Gastrocnemius medialis (tissue), 4 donors: ENCODE measurements around the gene ADCY9.

Experiments used
- CTCF ChIP-seq, 5 experiments: fragments of 450-650 bp in 3 of 5; fragments of 200-600 bp in 2 of 5; sonication (generic) in 2 of 5; IDR thresholded peaks in 4 of 5; conservative IDR thresholded peaks in 1 of 5; 1 replicate in 4 of 5; 2 replicates in 1 of 5; pipeline ENCODE4 v1.5.1; 2016 to 2019; ENCODE audit warnings: antibody characterized with exemption in 5 of 5, mild to moderate bottlenecking in 3 of 5, moderate library complexity in 3 of 5
- POLR2A ChIP-seq, 2 donors: fragments of 450-650 bp; IDR thresholded peaks; one replicate each; pipeline ENCODE4 v1.6.1; 2017; ENCODE audit warnings: antibody characterized with exemption in 2 of 2, mild to moderate bottlenecking in 2 of 2, moderate library complexity in 2 of 2

DNA sequence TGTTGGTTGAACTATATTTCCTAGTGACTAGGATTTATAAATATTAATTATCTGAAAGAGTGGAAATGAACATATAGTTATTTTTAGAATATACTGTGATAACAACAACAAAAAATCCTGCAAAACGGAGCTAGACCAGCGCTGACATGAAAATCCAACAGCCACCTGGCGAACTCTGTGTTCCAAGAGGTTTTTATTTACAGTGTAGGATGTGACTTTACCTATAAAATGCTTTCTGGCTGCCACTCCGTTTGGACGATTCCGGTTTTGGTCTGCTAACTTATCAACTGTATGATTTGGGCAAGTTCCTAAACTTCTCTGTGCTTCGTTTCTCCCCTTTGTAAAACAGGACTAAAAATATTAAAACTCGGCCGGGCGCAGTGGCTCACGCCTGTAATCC, 73.7 kb downstream of the ADCY9 start:
- TF ChIP-seq CTCF (IDR thresholded peaks at IDR 0.05 in 4 of 5, conservative IDR thresholded peaks at IDR 0.05 in 1 of 5) (no peak), POLR2A (IDR thresholded peaks at IDR 0.05) (no peak)
